ENCODE data around the gene PTPRZ1.

DNA sequence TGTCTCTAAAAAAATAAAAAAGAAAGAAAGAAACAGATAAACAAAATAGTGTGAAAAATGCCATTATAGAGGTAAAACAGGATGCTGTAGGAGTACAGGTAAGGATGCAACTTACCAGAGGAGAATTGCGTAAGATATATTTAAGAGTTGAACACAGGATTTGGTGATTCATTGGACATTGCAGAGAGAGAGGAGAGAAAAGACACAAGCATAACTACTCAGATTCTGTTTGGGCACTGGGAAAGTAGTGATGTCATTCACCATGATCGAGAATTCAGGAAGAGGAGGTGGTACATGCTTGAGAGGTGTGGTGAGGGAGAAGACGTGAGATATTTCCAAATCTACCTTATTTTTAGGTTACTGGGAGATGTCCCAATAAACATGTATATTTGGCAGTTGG, 173.4 kb downstream of the PTPRZ1 start:
- TF ChIP-seq, protein P1, sequence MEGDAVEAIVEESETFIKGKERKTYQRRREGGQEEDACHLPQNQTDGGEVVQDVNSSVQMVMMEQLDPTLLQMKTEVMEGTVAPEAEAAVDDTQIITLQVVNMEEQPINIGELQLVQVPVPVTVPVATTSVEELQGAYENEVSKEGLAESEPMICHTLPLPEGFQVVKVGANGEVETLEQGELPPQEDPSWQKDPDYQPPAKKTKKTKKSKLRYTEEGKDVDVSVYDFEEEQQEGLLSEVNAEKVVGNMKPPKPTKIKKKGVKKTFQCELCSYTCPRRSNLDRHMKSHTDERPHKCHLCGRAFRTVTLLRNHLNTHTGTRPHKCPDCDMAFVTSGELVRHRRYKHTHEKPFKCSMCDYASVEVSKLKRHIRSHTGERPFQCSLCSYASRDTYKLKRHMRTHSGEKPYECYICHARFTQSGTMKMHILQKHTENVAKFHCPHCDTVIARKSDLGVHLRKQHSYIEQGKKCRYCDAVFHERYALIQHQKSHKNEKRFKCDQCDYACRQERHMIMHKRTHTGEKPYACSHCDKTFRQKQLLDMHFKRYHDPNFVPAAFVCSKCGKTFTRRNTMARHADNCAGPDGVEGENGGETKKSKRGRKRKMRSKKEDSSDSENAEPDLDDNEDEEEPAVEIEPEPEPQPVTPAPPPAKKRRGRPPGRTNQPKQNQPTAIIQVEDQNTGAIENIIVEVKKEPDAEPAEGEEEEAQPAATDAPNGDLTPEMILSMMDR (conservative IDR thresholded peaks at IDR 0.05 in 1 of 2, IDR thresholded peaks at IDR 0.05 in 1 of 2; ENCODE audit: extremely low read depth in 1 of 2, insufficient read depth in 1 of 2, low read depth in 1 of 2, low read length in 2 of 2), result no peak
- no peak for TF ChIP-seq EZH2 (IDR thresholded peaks at IDR 0.05; ENCODE audit: borderline replicate concordance, low read length)

Measured in mammary epithelial cell (primary cell).